OCI-LY1 (cell line): ENCODE measurements around the gene SAMD11.
"Not testable (repeated sequence)": the region's sequence is repeated elsewhere in the genome, so short reads cannot be mapped to it uniquely, and the experiment has no call there.

Experiments used
- H2AFZ ChIP-seq: fragments of 200-600 bp; sonication (generic), shearing (Covaris generic); 2 replicates; pipeline ENCODE4 v1.6.0; 2014; ENCODE audit warnings: antibody characterized with exemption, mild to moderate bottlenecking, low read length
- H3F3A ChIP-seq: fragments of 200-600 bp; sonication (generic), shearing (Covaris generic); 2 replicates; pipeline ENCODE4 v1.6.0; 2014; ENCODE audit warnings: mild to moderate bottlenecking, antibody characterized with exemption, low read length, moderate library complexity; ENCODE audit not compliant: insufficient read depth
- H3K27ac ChIP-seq: fragments of 200-600 bp; sonication (generic); 2 replicates; pipeline ENCODE4 v1.5.1; 2014; ENCODE audit warnings: low read length, mixed run types, mild to moderate bottlenecking, low read depth; ENCODE audit not compliant: poor library complexity, severe bottlenecking
- H3K27me3 ChIP-seq: fragments of 200-600 bp; sonication (generic); 2 replicates; pipeline ENCODE4 v1.6.0; 2014; ENCODE audit warnings: antibody characterized with exemption, mild to moderate bottlenecking, low read length, moderate library complexity; ENCODE audit not compliant: insufficient read depth
- H3K36me3 ChIP-seq: fragments of 200-600 bp; sonication (generic); 2 replicates; pipeline ENCODE4 v1.6.1; 2014; ENCODE audit warnings: mild to moderate bottlenecking, antibody characterized with exemption, low read length, moderate library complexity, mixed read lengths; ENCODE audit not compliant: insufficient read depth
- H3K4me1 ChIP-seq: fragments of 200-600 bp; sonication (generic); 2 replicates; pipeline ENCODE4 v1.5.1; 2014; ENCODE audit warnings: mild to moderate bottlenecking, low read length, moderate library complexity; ENCODE audit not compliant: insufficient read depth, severe bottlenecking
- H3K4me2 ChIP-seq: fragments of 200-600 bp; sonication (generic), shearing (Covaris generic); 2 replicates; pipeline ENCODE4 v1.6.1; 2014; ENCODE audit warnings: low read length
- H3K4me3 ChIP-seq: fragments of 200-600 bp; sonication (generic); 2 replicates; pipeline ENCODE4 v1.5.1; 2014; ENCODE audit warnings: low read length, low read depth, mild to moderate bottlenecking, mixed read lengths; ENCODE audit not compliant: poor library complexity, severe bottlenecking
- H3K79me2 ChIP-seq: fragments of 200-600 bp; shearing (Covaris generic); 2 replicates; pipeline ENCODE4 v1.6.1; 2016; ENCODE audit warnings: mixed run types, low read length, mixed read lengths; ENCODE audit not compliant: insufficient read depth
- H3K9ac ChIP-seq: fragments of 200-600 bp; sonication (generic), shearing (Covaris generic); 2 replicates; pipeline ENCODE4 v1.6.1; 2014; ENCODE audit warnings: mild to moderate bottlenecking, low read length, mixed read lengths
- H3K9me2 ChIP-seq: fragments of 200-600 bp; sonication (generic), shearing (Covaris generic); 2 replicates; pipeline ENCODE4 v1.6.1; 2014; ENCODE audit warnings: low read depth, mild to moderate bottlenecking, low read length, mixed read lengths
- H3K9me3 ChIP-seq: fragments of 200-600 bp; shearing (Covaris generic); 2 replicates; pipeline ENCODE4 v1.6.1; 2014; ENCODE audit warnings: low read length, mixed read lengths
- H4K20me1 ChIP-seq: fragments of 200-600 bp; sonication (generic), shearing (Covaris generic); 2 replicates; pipeline ENCODE4 v1.6.0; 2016; ENCODE audit warnings: mild to moderate bottlenecking, low read length; ENCODE audit not compliant: insufficient read depth
- EZH2 ChIP-seq: fragments of 200-600 bp; sonication (generic), shearing (Covaris generic); IDR thresholded peaks from 2 replicates; pipeline ENCODE4 v1.8.0; 2017; ENCODE audit warnings: borderline replicate concordance, mixed run types, mild to moderate bottlenecking, antibody characterized with exemption, low read length, moderate library complexity, mixed read lengths
- TF ChIP-seq, protein P1 (sequence below): fragments of 200-600 bp; sonication (generic), shearing (Covaris generic); IDR thresholded peaks from 2 replicates; pipeline ENCODE4 v1.5.1; 2017; ENCODE audit warnings: mild to moderate bottlenecking, antibody characterized with exemption, low read length, moderate library complexity, mixed read lengths

The SAMD11 gene

DNA sequence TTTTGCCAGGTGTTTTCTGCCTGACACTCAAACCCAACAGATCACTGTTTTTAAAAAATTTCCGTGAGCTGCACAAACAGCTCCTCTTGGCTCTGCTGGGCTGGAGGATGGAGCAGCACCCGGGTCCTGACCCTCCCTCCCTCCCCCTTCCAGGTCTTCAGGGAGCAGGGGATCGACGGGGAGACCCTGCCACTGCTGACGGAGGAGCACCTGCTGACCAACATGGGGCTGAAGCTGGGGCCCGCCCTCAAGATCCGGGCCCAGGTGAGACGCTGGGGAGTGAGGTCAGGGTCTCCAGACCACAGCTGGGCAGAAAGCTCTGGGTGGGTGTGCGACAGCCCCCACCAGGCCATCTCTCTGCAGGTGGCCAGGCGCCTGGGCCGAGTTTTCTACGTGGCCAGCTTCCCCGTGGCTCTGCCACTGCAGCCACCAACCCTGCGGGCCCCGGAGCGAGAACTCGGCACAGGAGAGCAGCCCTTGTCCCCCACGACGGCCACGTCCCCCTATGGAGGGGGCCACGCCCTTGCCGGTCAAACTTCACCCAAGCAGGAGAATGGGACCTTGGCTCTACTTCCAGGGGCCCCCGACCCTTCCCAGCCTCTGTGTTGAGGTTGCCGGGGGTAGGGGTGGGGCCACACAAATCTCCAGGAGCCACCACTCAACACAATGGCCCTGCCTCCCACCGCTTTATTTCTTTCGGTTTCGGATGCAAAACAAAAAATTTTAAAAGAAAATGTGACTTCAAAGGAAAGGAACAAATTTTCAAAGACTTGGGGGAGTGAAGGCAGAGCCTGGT lies 20.0 kb downstream of the SAMD11 start:
- no peak overlapping the region for H3K4me2 ChIP-seq
- peaks cover 12% of the 10 kb centered on the region; the same call in 1 of the 2 replicates for H3K27me3 ChIP-seq

DNA sequence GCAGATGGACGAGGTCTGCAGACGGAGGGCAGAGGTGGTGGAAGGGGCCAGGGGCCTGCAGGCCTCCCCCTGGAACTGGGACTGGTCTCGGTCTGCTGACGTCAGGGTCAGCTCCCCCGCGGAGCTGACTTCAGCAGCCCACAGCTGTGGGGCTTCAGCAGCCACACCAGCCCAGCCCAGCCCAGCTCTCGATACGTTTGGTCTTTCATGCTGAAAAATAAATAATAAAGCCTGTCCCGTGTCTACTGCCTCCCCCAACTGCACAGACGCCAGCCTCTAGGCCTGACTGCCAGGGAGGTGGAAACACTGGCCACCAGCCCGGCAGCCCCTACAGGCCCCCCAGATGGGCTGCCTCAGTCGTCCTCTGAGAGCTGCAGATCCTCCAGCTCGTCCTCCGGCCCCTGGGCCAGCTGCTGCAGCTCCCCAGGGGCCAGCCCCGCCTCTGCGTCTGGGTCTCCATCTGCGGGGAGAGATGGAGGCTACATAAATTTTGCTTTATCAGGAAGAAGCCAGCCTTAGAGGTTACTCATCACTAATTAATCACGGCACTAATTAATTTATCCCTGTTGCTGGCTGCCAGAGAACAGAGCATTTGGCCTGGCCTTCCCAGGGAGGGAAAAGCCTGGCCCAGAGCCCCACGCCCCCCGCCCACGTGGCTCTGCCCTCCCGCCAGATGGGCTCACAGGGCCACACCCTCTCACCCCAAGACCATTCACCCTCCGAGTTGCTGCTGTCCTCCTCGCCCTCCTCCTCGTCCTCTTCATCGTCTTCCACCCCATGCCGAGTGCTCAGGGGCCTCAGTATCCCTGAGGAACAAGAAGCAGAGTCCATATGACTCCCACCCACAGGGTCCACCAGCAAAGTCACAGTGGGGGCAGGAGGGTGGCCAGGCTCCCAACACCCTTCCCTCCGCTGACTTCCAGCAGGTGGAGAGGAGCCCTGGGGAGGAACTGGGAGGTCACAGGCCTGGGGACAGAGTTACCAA lies 20.9 kb downstream of the SAMD11 start:
- Histone ChIP-seq H3K9me2 (no peaks in the 10 kb centered on the region), H4K20me1 (no peaks in the 10 kb centered on the region), H3K36me3 (peaks cover 62% of the 10 kb centered on the region), H3K9me3 (no peaks in the 10 kb centered on the region), H3K9ac (no peak overlapping the region), H3K4me3 (no peak overlapping the region), H2AFZ (no peak overlapping the region), H3K4me2 (no peak overlapping the region), H3K27ac (no peak overlapping the region), H3F3A (no peaks in the 10 kb centered on the region), H3K4me1 (peaks cover 9% of the 10 kb centered on the region), H3K27me3 (peaks cover 7% of the 10 kb centered on the region; the same call in 1 of the 2 replicates), H3K79me2 (no peaks in the 10 kb centered on the region)
- TF ChIP-seq EZH2 = no peak
- TF ChIP-seq, protein P1, sequence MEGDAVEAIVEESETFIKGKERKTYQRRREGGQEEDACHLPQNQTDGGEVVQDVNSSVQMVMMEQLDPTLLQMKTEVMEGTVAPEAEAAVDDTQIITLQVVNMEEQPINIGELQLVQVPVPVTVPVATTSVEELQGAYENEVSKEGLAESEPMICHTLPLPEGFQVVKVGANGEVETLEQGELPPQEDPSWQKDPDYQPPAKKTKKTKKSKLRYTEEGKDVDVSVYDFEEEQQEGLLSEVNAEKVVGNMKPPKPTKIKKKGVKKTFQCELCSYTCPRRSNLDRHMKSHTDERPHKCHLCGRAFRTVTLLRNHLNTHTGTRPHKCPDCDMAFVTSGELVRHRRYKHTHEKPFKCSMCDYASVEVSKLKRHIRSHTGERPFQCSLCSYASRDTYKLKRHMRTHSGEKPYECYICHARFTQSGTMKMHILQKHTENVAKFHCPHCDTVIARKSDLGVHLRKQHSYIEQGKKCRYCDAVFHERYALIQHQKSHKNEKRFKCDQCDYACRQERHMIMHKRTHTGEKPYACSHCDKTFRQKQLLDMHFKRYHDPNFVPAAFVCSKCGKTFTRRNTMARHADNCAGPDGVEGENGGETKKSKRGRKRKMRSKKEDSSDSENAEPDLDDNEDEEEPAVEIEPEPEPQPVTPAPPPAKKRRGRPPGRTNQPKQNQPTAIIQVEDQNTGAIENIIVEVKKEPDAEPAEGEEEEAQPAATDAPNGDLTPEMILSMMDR = no peak

More for the DNA sequence above, 20.0 kb downstream of the SAMD11 start:
- peaks cover 53% of the 10 kb centered on the region for H3K36me3 ChIP-seq
- TF ChIP-seq, protein P1 = no peak
- no peak for TF ChIP-seq EZH2
- H3K79me2 ChIP-seq = no peaks in the 10 kb centered on the region
- no peak overlapping the region for H3K27ac ChIP-seq
- H3K9me3 ChIP-seq = no peaks in the 10 kb centered on the region
- H4K20me1 ChIP-seq = no peaks in the 10 kb centered on the region
- H3F3A ChIP-seq = no peaks in the 10 kb centered on the region
- no peaks in the 10 kb centered on the region for H3K9me2 ChIP-seq
- H2AFZ ChIP-seq = no peak overlapping the region
- peaks cover 9% of the 10 kb centered on the region for H3K4me1 ChIP-seq
- no peak overlapping the region for H3K9ac ChIP-seq
- H3K4me3 ChIP-seq = no peak overlapping the region

DNA sequence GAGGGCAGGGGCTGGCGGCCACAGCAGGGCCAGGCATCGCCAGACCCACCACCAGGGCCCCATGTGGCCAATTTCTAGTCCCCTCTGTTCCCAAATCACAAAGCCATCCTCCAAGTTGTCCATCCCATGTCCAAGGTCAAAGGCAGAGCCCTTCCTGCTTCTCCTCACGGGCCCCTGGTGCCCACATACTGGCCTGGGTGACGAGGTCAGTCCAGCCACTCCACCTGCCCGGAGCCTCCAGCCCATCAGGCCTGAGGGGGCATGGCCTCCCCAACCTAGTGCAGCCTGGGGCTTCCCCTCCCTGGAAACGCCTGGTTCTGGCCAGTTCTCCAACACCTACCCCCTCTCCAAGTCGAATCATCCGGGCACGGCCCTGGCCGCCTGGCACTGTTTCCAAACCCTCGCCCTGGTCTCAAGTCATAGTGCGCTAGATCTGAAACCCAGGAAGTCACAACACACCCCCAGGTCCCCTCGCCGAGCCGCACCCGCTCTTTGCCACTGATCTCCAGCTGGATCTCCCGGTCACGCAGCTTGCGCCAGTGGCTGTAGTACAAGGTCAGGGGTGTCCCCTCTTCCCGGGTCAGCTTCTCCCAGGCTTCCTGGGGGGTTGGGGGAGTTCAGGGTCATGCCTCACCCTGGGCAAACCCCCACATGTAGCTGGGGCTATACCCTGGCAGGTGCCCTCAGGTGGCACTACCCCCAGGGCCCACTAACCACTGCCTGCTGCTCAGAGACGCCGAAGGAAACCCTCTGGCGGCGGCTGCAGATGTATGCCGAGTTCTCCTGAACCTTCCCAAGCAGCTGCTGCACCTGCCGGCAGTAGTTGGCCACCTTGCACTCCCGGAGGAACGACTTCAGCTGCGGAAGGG lies 22.2 kb downstream of the SAMD11 start:
- H3K79me2 ChIP-seq = no peaks in the 10 kb centered on the region
- H2AFZ ChIP-seq = no peak overlapping the region
- TF ChIP-seq, protein P1 = no peak
- TF ChIP-seq EZH2 = no peak
- H3F3A ChIP-seq = no peaks in the 10 kb centered on the region
- H3K9me3 ChIP-seq = no peaks in the 10 kb centered on the region
- no peak overlapping the region for H3K9ac ChIP-seq
- peaks cover 7% of the 10 kb centered on the region for H3K4me1 ChIP-seq
- no peaks in the 10 kb centered on the region for H3K9me2 ChIP-seq
- H3K4me2 ChIP-seq = no peak overlapping the region
- H3K27me3 ChIP-seq = peaks cover 4% of the 10 kb centered on the region; the same call in 1 of the 2 replicates
- no peak overlapping the region for H3K27ac ChIP-seq
- H3K36me3 ChIP-seq = peaks cover 74% of the 10 kb centered on the region
- H4K20me1 ChIP-seq = no peaks in the 10 kb centered on the region
- H3K4me3 ChIP-seq = no peak overlapping the region

DNA sequence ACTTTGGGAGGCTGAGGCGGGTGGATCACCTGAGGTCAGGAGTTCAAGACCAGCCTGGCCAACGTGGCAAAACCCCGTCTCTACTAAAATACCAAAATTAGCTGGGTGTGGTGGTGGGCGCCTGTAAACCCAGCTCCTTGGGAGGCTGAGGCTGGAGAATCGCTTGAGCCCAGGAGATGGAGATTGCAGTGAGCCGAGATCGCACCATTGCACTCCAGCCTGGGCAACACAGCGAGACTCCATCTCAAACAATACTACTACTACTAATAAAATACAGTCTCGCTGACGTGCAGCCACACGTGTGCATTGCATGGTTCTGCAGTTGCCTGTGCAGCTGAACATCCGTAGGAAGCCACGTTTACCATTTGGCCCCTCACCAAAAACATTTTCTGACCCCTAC lies 23.1 kb downstream of the SAMD11 start:
- H3K9me2 ChIP-seq, H3K79me2 ChIP-seq, H3K9me3 ChIP-seq, H4K20me1 ChIP-seq, H3K4me3 ChIP-seq, H3K4me1 ChIP-seq, H3K4me2 ChIP-seq, H3K27ac ChIP-seq, H3F3A ChIP-seq, H2AFZ ChIP-seq, H3K27me3 ChIP-seq, H3K9ac ChIP-seq: not testable (repeated sequence)
- H3K36me3 ChIP-seq = peaks cover 83% of the 10 kb centered on the region
